HepG2 (cell line): ENCODE measurements around the gene SHC3. TPM values are rescaled to one million over a fixed set of nuclear protein-coding genes. Genes with fewer than 3 reads are reported as not detected.

Experiments
- ATAC-seq: fragments of 200-7000 bp; cut with Tn5 transposase; 3 replicates; pipeline ENCODE4 v1.9.1; 2020; ENCODE audit warnings: mild to moderate bottlenecking, moderate library complexity
- BruUV-seq: library from RNA; stranded (reverse); fragments of 400-500 nt; replicated peaks from 2 replicates; lab custom pipeline; 2021; lab: Mats Ljungman, UMichigan
- CTCF ChIA-PET: fragments of 300-600 bp; formaldehyde crosslinking; extraction: SDS; loops from one replicate; lab custom pipeline; 2021; ENCODE audit warnings: low total read pairs, inconsistent platforms, low intra/inter-chr PET ratio; lab: Yijun Ruan, JAX
- POLR2A ChIA-PET: fragments of 350-600 bp; sonication (Branson Sonifier 250); formaldehyde crosslinking; loops from one replicate; lab custom pipeline; 2020; ENCODE audit warnings: antibody characterized with exemption, inconsistent platforms; lab: Yijun Ruan, JAX
- DNase-seq: peaks from one replicate; pipeline ENCODE4 v3.0.0-alpha.2; 2015; ENCODE audit warnings: low spot score
- FAIRE-seq: peaks from 3 replicates; lab custom pipeline; 2011; peaks lifted over from hg19 to GRCh38; lab: Jason Lieb, UNC
- H2AFZ ChIP-seq: one replicate; pipeline ENCODE4 v1.6.1; 2011; ENCODE audit warnings: low read length, inconsistent platforms
- H3K27ac ChIP-seq: fragments of 300-600 bp; 3 replicates; pipeline ENCODE4 v1.8.0; 2011; ENCODE audit warnings: mixed run types, mild to moderate bottlenecking, mixed read lengths, low read length, inconsistent platforms; ENCODE audit not compliant: insufficient read depth; ENCODE audit errors: extremely low read length
- H3K27me3 ChIP-seq, 2 experiments: fragments of 200-600 bp in 1 of 2; 2 replicates in 1 of 2; 3 replicates in 1 of 2; pipeline versions ENCODE4 v1.6.0 to v1.8.0; 2011; ENCODE audit warnings: low read length in 2 of 2, mild to moderate bottlenecking in 2 of 2, moderate library complexity in 2 of 2, inconsistent platforms in 1 of 2; ENCODE audit not compliant: insufficient read depth in 2 of 2, control insufficient read depth in 1 of 2
- H3K36me3 ChIP-seq, 2 experiments: fragments of 200-600 bp in 1 of 2; replicated peaks in 1 of 2; 2 replicates in 1 of 2; 3 replicates in 1 of 2; pipeline versions ENCODE4 v1.5.1 to v1.8.0; 2011; ENCODE audit warnings: low read length in 2 of 2, inconsistent platforms in 1 of 2; ENCODE audit not compliant: insufficient read depth in 2 of 2, control insufficient read depth in 1 of 2
- H3K4me1 ChIP-seq: 2 replicates; pipeline ENCODE4 v1.5.1; 2012; ENCODE audit warnings: low read length, inconsistent platforms; ENCODE audit not compliant: insufficient read depth
- H3K4me2 ChIP-seq: 2 replicates; pipeline ENCODE4 v1.6.0; 2011; ENCODE audit warnings: low read depth, low read length, inconsistent platforms
- H3K4me3 ChIP-seq, 3 experiments: fragments of 200-600 bp in 1 of 3; sonication (generic), shearing (Covaris generic) in 1 of 3; replicated peaks in 1 of 3; 2 replicates each; pipeline ENCODE4 v1.5.1; 2011 to 2016; ENCODE audit warnings: low read length in 3 of 3, inconsistent platforms in 2 of 3, low read depth in 2 of 3, mild to moderate bottlenecking in 2 of 3, control low read depth in 1 of 3, mixed read lengths in 1 of 3; ENCODE audit not compliant: insufficient read depth in 1 of 3
- H3K79me2 ChIP-seq: one replicate; pipeline ENCODE4 v1.6.1; 2011; ENCODE audit warnings: low read length, inconsistent platforms; ENCODE audit not compliant: insufficient read depth
- H3K9ac ChIP-seq: 2 replicates; pipeline ENCODE4 v1.6.0; 2011; ENCODE audit warnings: mild to moderate bottlenecking, low read depth, low read length, inconsistent platforms; ENCODE audit not compliant: insufficient read depth
- H3K9me3 ChIP-seq: 2 replicates; pipeline ENCODE4 v1.5.1; 2012; ENCODE audit warnings: mild to moderate bottlenecking, low read length
- H4K20me1 ChIP-seq: 2 replicates; pipeline ENCODE4 v1.6.0; 2011; ENCODE audit warnings: inconsistent platforms, mild to moderate bottlenecking, low read length, moderate library complexity; ENCODE audit not compliant: insufficient read depth
- CHD4 ChIP-seq: fragments of 200-600 bp; sonication (generic); IDR thresholded peaks from 2 replicates; pipeline ENCODE4 v1.7.0; 2017; ENCODE audit warnings: mild to moderate bottlenecking, low read length, borderline replicate concordance
- GFI1 ChIP-seq: sonication (generic); formaldehyde crosslinking; IDR thresholded peaks from 2 replicates; pipeline ENCODE4 v1.5.0; 2020; ENCODE audit warnings: missing genetic modification reagents, mild to moderate bottlenecking, borderline replicate concordance
- HES4 ChIP-seq: sonication (generic); formaldehyde crosslinking; IDR thresholded peaks from 2 replicates; pipeline ENCODE4 v1.9.0; 2021; ENCODE audit warnings: mild to moderate bottlenecking, missing genetic modification reagents, borderline replicate concordance
- MIER2 ChIP-seq: IDR thresholded peaks from 2 replicates; pipeline ENCODE4 v1.6.1; 2016; ENCODE audit warnings: missing biosample characterization, missing genetic modification reagents
- NCOA1 ChIP-seq: sonication (generic); formaldehyde crosslinking; IDR thresholded peaks from 2 replicates; pipeline ENCODE4 v1.9.0; 2021; ENCODE audit warnings: missing genetic modification reagents
- NFIB ChIP-seq: sonication (generic); formaldehyde crosslinking; IDR thresholded peaks from 2 replicates; pipeline ENCODE4 v1.9.0; 2021; ENCODE audit warnings: missing genetic modification reagents, mild to moderate bottlenecking, borderline replicate concordance
- NFKBIZ ChIP-seq: IDR thresholded peaks from 2 replicates; pipeline ENCODE4 v1.6.1; 2018; ENCODE audit warnings: missing genetic modification reagents, missing compliant biosample characterization
- RAD51 ChIP-seq: fragments of 450-650 bp; IDR thresholded peaks from 2 replicates; pipeline ENCODE4 v1.6.1; 2016; ENCODE audit warnings: borderline replicate concordance
- SNAI1 ChIP-seq: sonication (generic); formaldehyde crosslinking; IDR thresholded peaks from 2 replicates; pipeline ENCODE4 v1.5.0; 2020; ENCODE audit warnings: mild to moderate bottlenecking, missing genetic modification reagents, borderline replicate concordance
- TCF12 ChIP-seq, 2 experiments: fragments of 450-650 bp in 1 of 2; sonication (generic) in 1 of 2; formaldehyde crosslinking in 1 of 2; IDR thresholded peaks; 2 replicates each; pipeline versions ENCODE4 v1.6.1 to v1.8.0; 2017 to 2022; ENCODE audit warnings: antibody characterized with exemption in 1 of 2, mild to moderate bottlenecking in 1 of 2, missing genetic modification reagents in 1 of 2, moderate library complexity in 1 of 2
- U2AF1 ChIP-seq: fragments of 200-400 bp; formaldehyde crosslinking; optimal IDR thresholded peaks from 2 replicates; pipeline ENCODE3; 2017; ENCODE audit warnings: mild to moderate bottlenecking, low read depth, low read length
- ZNF232 ChIP-seq: sonication (generic); formaldehyde crosslinking; IDR thresholded peaks from 2 replicates; pipeline ENCODE4 v1.4.0; 2020; ENCODE audit warnings: missing genetic modification reagents, borderline replicate concordance
- ZNF484 ChIP-seq: sonication (generic); formaldehyde crosslinking; IDR thresholded peaks from 2 replicates; pipeline ENCODE4 v1.5.1; 2020; ENCODE audit warnings: mild to moderate bottlenecking, low read depth, missing genetic modification reagents, borderline replicate concordance
- ZNF550 ChIP-seq: sonication (generic); formaldehyde crosslinking; IDR thresholded peaks from 2 replicates; pipeline ENCODE4 v1.4.0; 2020; ENCODE audit warnings: mild to moderate bottlenecking, missing genetic modification reagents, borderline replicate concordance
- ZNF614 ChIP-seq: IDR thresholded peaks from 2 replicates; pipeline ENCODE4 v1.6.1; 2018; ENCODE audit warnings: missing biosample characterization, missing genetic modification reagents, inconsistent platforms, borderline replicate concordance
- ZNF841 ChIP-seq: sonication (generic); formaldehyde crosslinking; IDR thresholded peaks from 2 replicates; pipeline ENCODE4 v1.8.1; 2023; ENCODE audit warnings: missing genetic modification reagents, borderline replicate concordance
- WGBS: methylation state at CpG from one replicate; pipeline ENCODE4 v1.1.6; 2017; ENCODE audit warnings: low lambda C conversion rate; 5-methylcytosine and 5-hydroxymethylcytosine counted together
- in situ Hi-C: cut with HindIII; loops from 2 replicates; pipeline ENCODE4 v1.10.0; 2017; ENCODE audit warnings: low pct_unique_long_range_greater_than_20kb; ENCODE audit not compliant: extremely low pct_ligation_motif_present
- intact Hi-C: fragments of 100-400 bp; cut with micrococcal nuclease; formaldehyde crosslinking; loops from one replicate; pipeline ENCODE4 v1.10.0; 2022; ENCODE audit not compliant: unreplicated experiment
- polyA plus RNA-seq, 8 experiments: library from polyadenylated mRNA; depleted of rRNA in 3 of 8; stranded (reverse) in 7 of 8; unstranded in 1 of 8; fragments of >200 nt; fragmentation: Illumina TruSeq in 4 of 8; extraction: Trizol in 4 of 8; gene quantifications; 2 replicates each; pipeline versions ENCODE4 v1.2.1 to v1.2.3, GENCODE V29; 2011 to 2016; ENCODE audit warnings: low read depth in 4 of 8, missing spikeins in 1 of 8, mixed read lengths in 1 of 8; ENCODE audit not compliant: insufficient read depth in 1 of 8
- total RNA-seq, 5 experiments: library from RNA; depleted of rRNA; stranded (reverse); fragments of >200 nt; fragmentation: Illumina TruSeq; extraction: Trizol; gene quantifications; 2 replicates each; pipeline ENCODE4 v1.2.3, GENCODE V29; 2016; ENCODE audit warnings: low read depth in 1 of 5
- TF ChIP-seq, protein P1 (sequence below): sonication (generic); formaldehyde crosslinking; IDR thresholded peaks from 2 replicates; pipeline ENCODE4 v1.5.0; 2020; ENCODE audit warnings: missing genetic modification reagents
- TF ChIP-seq, protein P2 (sequence below): sonication (generic); formaldehyde crosslinking; IDR thresholded peaks from 2 replicates; pipeline ENCODE4 v1.4.0; 2020; ENCODE audit warnings: missing genetic modification reagents

Gene SHC3
- total and polyA plus RNA-seq, 2 of the 13 experiments (the other 11 are each of a cell fraction or from before 2014, with no cell fraction given): 0.09 to 0.89 TPM

DNA sequence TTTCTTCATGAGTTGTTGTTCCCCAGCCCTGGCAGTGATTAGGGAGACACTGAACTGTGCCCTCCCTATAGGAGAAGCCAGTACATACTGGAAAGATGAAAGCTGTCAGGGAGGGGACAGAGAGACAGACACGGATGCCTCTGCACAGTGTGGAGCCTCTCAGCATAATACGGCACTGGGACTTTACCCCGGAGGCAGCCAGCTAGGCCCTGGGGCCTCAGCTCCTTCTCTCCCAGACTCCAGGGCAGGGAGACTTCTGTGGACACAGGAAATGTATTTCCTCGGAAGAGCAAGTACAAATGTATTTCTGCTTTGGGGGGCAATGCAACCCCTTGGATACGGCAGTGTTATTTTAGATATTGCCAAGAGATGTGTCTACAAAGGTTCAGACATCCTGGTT is 125.3 kb downstream of the SHC3 start:
- intact Hi-C loops: no loop called here
- no peak overlapping the region for H3K9ac ChIP-seq
- BruUV-seq: no TSS peak
- no peaks in the 10 kb centered on the region for H3K79me2 ChIP-seq
- H3K4me2 ChIP-seq: no peak overlapping the region
- no peak overlapping the region for H3K4me3 ChIP-seq
- DNase-seq: no peak
- H2AFZ ChIP-seq: no peak overlapping the region
- ATAC-seq: no peak
- no peak overlapping the region for H3K27ac ChIP-seq
- H3K36me3 ChIP-seq: no peaks in the 10 kb centered on the region
- ChIA-PET POLR2A (no interaction called here), CTCF (no interaction called here)
- in situ Hi-C loops: no loop called here
- no peak for FAIRE-seq
- no peaks in the 10 kb centered on the region for H3K9me3 ChIP-seq
- TF ChIP-seq U2AF1: no peak
- TF ChIP-seq ZNF614 (CRISPR knock-in tag): no peak
- no peak for TF ChIP-seq MIER2 (CRISPR knock-in tag)
- TF ChIP-seq SNAI1 (CRISPR knock-in tag): no peak
- TF ChIP-seq, protein P1, sequence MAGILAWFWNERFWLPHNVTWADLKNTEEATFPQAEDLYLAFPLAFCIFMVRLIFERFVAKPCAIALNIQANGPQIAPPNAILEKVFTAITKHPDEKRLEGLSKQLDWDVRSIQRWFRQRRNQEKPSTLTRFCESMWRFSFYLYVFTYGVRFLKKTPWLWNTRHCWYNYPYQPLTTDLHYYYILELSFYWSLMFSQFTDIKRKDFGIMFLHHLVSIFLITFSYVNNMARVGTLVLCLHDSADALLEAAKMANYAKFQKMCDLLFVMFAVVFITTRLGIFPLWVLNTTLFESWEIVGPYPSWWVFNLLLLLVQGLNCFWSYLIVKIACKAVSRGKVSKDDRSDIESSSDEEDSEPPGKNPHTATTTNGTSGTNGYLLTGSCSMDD (CRISPR knock-in tag): no peak
- TF ChIP-seq, protein P2, sequence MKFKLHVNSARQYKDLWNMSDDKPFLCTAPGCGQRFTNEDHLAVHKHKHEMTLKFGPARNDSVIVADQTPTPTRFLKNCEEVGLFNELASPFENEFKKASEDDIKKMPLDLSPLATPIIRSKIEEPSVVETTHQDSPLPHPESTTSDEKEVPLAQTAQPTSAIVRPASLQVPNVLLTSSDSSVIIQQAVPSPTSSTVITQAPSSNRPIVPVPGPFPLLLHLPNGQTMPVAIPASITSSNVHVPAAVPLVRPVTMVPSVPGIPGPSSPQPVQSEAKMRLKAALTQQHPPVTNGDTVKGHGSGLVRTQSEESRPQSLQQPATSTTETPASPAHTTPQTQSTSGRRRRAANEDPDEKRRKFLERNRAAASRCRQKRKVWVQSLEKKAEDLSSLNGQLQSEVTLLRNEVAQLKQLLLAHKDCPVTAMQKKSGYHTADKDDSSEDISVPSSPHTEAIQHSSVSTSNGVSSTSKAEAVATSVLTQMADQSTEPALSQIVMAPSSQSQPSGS (CRISPR knock-in tag): no peak
- no peak for TF ChIP-seq ZNF232
- TF ChIP-seq ZNF484 (CRISPR knock-in tag): no peak
- no peak for TF ChIP-seq NFKBIZ (CRISPR knock-in tag)
- TF ChIP-seq TCF12 (IDR thresholded peaks at IDR 0.05): no peak
- TF ChIP-seq TCF12 (CRISPR knock-in tag; IDR thresholded peaks at IDR 0.05): no peak
- no peak for TF ChIP-seq HES4
- TF ChIP-seq RAD51: no peak
- no peak for TF ChIP-seq GFI1
- no peak for TF ChIP-seq ZNF550 (CRISPR knock-in tag)
- no peak for TF ChIP-seq NCOA1 (CRISPR knock-in tag)
- TF ChIP-seq CHD4: no peak
- TF ChIP-seq NFIB (CRISPR knock-in tag): no peak
- TF ChIP-seq ZNF841 (CRISPR knock-in tag): no peak
- TF ChIP-seq, all 625 proteins: peak for 0
- no peaks in the 10 kb centered on the region for H3K4me1 ChIP-seq
- WGBS: 32% methylated on average over 5 of the region's 5 CpGs
- H3K27me3 ChIP-seq: no peaks in the 10 kb centered on the region
- H4K20me1 ChIP-seq: no peaks in the 10 kb centered on the region
